Measurements from ENCODE around the gene RABGGTA. TPM values are rescaled to one million over a fixed set of nuclear protein-coding genes. Genes with fewer than 3 reads are reported as not detected.
A peak's percentile ranks its signal among the peaks of the same experiment; 100 is the strongest.

Gene RABGGTA
- total RNA-seq, 1 donor from 2014 or later: 22.8 TPM

DNA sequence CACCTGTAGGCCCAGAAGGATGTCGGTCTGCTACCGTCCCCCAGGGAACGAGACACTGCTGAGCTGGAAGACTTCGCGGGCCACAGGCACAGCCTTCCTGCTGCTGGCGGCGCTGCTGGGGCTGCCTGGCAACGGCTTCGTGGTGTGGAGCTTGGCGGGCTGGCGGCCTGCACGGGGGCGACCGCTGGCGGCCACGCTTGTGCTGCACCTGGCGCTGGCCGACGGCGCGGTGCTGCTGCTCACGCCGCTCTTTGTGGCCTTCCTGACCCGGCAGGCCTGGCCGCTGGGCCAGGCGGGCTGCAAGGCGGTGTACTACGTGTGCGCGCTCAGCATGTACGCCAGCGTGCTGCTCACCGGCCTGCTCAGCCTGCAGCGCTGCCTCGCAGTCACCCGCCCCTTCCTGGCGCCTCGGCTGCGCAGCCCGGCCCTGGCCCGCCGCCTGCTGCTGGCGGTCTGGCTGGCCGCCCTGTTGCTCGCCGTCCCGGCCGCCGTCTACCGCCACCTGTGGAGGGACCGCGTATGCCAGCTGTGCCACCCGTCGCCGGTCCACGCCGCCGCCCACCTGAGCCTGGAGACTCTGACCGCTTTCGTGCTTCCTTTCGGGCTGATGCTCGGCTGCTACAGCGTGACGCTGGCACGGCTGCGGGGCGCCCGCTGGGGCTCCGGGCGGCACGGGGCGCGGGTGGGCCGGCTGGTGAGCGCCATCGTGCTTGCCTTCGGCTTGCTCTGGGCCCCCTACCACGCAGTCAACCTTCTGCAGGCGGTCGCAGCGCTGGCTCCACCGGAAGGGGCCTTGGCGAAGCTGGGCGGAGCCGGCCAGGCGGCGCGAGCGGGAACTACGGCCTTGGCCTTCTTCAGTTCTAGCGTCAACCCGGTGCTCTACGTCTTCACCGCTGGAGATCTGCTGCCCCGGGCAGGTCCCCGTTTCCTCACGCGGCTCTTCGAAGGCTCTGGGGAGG lies 39.5 kb upstream of the RABGGTA start, which contains the start of gene LTB4R:
Gene LTB4R (plus strand): TSS at position 857 of the 959 bp plus-strand sequence. CDS start 4,150 bp downstream, outside the sequence.
- peaks cover 3% of the 10 kb centered on the region for H3K36me3 Mint-ChIP-seq (ENCODE audit: low read depth)
- TF ChIP-seq, protein P1, sequence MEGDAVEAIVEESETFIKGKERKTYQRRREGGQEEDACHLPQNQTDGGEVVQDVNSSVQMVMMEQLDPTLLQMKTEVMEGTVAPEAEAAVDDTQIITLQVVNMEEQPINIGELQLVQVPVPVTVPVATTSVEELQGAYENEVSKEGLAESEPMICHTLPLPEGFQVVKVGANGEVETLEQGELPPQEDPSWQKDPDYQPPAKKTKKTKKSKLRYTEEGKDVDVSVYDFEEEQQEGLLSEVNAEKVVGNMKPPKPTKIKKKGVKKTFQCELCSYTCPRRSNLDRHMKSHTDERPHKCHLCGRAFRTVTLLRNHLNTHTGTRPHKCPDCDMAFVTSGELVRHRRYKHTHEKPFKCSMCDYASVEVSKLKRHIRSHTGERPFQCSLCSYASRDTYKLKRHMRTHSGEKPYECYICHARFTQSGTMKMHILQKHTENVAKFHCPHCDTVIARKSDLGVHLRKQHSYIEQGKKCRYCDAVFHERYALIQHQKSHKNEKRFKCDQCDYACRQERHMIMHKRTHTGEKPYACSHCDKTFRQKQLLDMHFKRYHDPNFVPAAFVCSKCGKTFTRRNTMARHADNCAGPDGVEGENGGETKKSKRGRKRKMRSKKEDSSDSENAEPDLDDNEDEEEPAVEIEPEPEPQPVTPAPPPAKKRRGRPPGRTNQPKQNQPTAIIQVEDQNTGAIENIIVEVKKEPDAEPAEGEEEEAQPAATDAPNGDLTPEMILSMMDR (conservative IDR thresholded peaks at IDR 0.05): no peak
- no peak within 1 kb of the TSS for H3K4me3 Mint-ChIP-seq
- no peak for DNase-seq (ENCODE audit: low read depth, low spot score)
- H3K9me3 Mint-ChIP-seq: no peaks in the 10 kb centered on the region
- H3K27me3 Mint-ChIP-seq (ENCODE audit: low read depth): no peaks in the 10 kb centered on the region
- H3K27ac Mint-ChIP-seq (ENCODE audit: unreplicated experiment): peak within 1 kb of the TSS; percentile 24
- H3K4me1 Mint-ChIP-seq: peaks cover 5% of the 10 kb centered on the region

DNA sequence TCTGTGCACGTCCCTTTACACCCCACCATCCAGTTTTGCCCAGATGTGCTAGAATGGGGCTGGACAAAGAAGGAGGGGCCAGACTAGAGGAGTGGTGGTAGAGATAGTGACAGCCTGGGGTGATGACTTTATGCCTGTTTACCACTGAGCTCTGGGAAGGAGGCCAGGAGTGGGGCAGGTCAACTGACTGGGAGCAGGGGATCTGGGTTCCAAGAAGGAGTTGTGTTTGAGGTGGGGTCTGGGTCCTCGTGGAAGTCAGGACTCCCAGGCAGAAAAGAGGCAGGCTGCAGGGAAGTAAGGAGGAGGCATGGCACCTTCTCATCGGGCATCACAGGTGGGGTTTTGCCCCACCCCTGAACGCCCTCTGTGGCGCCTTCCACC lies 38.9 kb upstream of the RABGGTA start:
- no peak overlapping the region for H3K4me3 Mint-ChIP-seq
- H3K36me3 Mint-ChIP-seq (ENCODE audit: low read depth): peaks cover 3% of the 10 kb centered on the region
- DNase-seq (ENCODE audit: low read depth, low spot score): no peak
- TF ChIP-seq, protein P1 (conservative IDR thresholded peaks at IDR 0.05): no peak
- H3K4me1 Mint-ChIP-seq: peaks cover 5% of the 10 kb centered on the region
- H3K27ac Mint-ChIP-seq (ENCODE audit: unreplicated experiment): peak overlapping the region; percentile 50
- H3K27me3 Mint-ChIP-seq (ENCODE audit: low read depth): no peaks in the 10 kb centered on the region
- H3K9me3 Mint-ChIP-seq: no peaks in the 10 kb centered on the region

DNA sequence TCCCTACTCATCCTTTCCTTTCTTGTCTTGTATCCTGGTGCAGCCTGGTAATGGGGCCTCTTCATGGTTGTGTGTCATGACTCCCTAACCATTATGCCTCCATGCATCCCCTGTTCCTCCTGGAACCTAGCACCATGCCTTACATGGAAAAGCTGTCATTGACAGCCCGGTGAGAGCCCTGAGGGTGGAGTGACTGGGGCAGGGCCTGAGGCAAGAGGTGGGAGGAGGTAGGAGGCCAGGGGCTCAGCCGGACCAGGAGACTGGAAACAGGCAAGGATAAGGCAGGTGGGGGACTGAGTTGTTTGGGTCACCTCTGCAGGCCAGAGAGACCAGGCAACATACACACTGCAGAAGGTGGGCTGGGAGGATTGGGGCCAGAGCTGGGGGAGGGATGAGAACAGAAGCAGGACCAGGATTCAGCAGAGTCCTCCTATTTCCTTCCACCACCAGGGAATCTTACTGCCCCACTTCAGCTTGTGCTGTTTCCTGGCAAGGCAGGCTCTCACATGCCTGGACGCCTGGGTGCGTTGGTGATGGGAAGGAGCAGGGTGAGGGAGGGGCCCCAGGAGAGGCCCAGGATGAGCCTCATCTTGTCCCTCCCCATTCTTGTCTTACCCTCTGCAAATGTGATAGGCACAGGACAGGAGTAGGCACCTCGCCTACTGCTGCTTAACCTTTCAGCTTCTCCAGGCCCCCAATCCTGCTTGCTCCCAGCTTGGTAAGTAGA lies 38.3 kb upstream of the RABGGTA start, which contains the start of gene LTB4R2:
Gene LTB4R2 (plus strand): TSS at position 603 of the 727 bp plus-strand sequence. CDS start 525 bp downstream, outside the sequence.
- Mint-ChIP-seq H3K9me3 (no peaks in the 10 kb centered on the region), H3K27ac (ENCODE audit: unreplicated experiment) (peak within 1 kb of the TSS; percentile 50), H3K27me3 (ENCODE audit: low read depth) (no peaks in the 10 kb centered on the region), H3K36me3 (ENCODE audit: low read depth) (peaks cover 3% of the 10 kb centered on the region), H3K4me1 (peaks cover 5% of the 10 kb centered on the region), H3K4me3 (no peak within 1 kb of the TSS)
- TF ChIP-seq, protein P1 (conservative IDR thresholded peaks at IDR 0.05): no peak
- DNase-seq (ENCODE audit: low read depth, low spot score): no peak

DNA sequence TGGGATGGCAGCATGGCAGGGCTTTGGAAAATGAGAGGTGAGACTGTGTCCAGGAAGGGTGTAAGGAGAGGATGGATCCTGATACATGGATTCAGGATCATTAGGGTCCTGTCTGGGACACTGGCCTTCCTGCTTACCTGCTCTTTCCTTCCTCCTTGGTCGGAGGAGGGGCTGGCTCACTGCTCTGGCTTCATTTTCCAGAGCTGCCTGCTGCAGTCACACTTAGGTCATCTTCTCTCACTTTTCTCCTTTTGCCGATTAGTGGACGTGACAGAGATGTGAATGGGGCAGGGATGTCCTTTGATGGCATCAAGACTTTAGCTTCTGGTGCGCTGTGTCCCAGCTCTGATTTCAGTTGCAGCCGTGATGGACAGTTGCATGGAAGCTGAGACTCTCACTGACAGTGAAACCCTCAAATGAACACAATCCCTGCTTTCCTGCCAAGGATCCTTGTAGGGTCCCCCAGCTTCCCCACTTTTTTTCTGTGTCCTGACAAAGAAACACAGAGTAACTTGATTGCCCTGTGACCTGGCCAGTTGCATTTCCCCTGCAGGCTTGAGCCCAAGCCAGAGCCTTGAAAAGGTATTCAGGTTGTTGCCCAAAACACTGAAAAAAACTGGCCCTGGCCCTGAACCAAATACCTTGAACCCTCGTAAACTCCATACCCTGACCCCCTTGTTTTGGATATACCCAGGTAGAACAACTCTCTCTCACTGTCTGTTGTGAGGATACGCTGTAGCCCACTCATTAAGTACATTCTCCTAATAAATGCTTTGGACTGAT lies 37.1 kb upstream of the RABGGTA start:
- H3K4me1 Mint-ChIP-seq: peaks cover 5% of the 10 kb centered on the region
- DNase-seq (ENCODE audit: low read depth, low spot score): no peak
- H3K27ac Mint-ChIP-seq (ENCODE audit: unreplicated experiment): no peak overlapping the region
- peaks cover 3% of the 10 kb centered on the region for H3K36me3 Mint-ChIP-seq (ENCODE audit: low read depth)
- H3K9me3 Mint-ChIP-seq: no peaks in the 10 kb centered on the region
- TF ChIP-seq, protein P1 (conservative IDR thresholded peaks at IDR 0.05): peak; percentile 17
- no peaks in the 10 kb centered on the region for H3K27me3 Mint-ChIP-seq (ENCODE audit: low read depth)
- H3K4me3 Mint-ChIP-seq: no peak overlapping the region
